Measurements from ENCODE around the gene C17orf100.
A peak's percentile ranks its signal among the peaks of the same experiment; 100 is the strongest.
"Not testable (repeated sequence)": the region's sequence is repeated elsewhere in the genome, so short reads cannot be mapped to it uniquely, and the experiment has no call there.

The C17orf100 gene

GRCh38 chr17:6641247-6641863, 10.2 kb upstream of the C17orf100 start:
- DNase-seq = peak; percentile 37

GRCh38 chr17:6642592-6642991, 9.0 kb upstream of the C17orf100 start:
- no peak for DNase-seq

GRCh38 chr17:6643451-6644125, 8.0 kb upstream of the C17orf100 start:
- no peak for DNase-seq

GRCh38 chr17:6648181-6648580, 3.4 kb upstream of the C17orf100 start:
- DNase-seq = no peak

- DNase-seq = no peak
Measured at GRCh38 chr17:6651919-6652452, 424 bp downstream of the C17orf100 start.

GRCh38 chr17:6654841-6655731, 3.5 kb downstream of the C17orf100 start:
- peak; percentile 59 for DNase-seq

- not testable (repeated sequence) for DNase-seq
Measured at GRCh38 chr17:6655732-6656361, 4.3 kb downstream of the C17orf100 start.

- DNase-seq = not testable (repeated sequence)
Measured at GRCh38 chr17:6656797-6657632, 5.5 kb downstream of the C17orf100 start.

- no peak for DNase-seq
Measured at GRCh38 chr17:6657633-6658287, 6.2 kb downstream of the C17orf100 start.

- DNase-seq = not testable (repeated sequence)
Measured at GRCh38 chr17:6658411-6658810, 6.8 kb downstream of the C17orf100 start.

- DNase-seq = no peak
Measured at GRCh38 chr17:6660101-6660500, 8.5 kb downstream of the C17orf100 start.

GRCh38 chr17:6660805-6661463, 9.4 kb downstream of the C17orf100 start:
- DNase-seq = no peak

GRCh38 chr17:6661464-6661848, 9.9 kb downstream of the C17orf100 start:
- no peak for DNase-seq

- DNase-seq = not testable (repeated sequence)
Measured at GRCh38 chr17:6663200-6663599, 11.6 kb downstream of the C17orf100 start.

GRCh38 chr17:6666077-6666521, 14.5 kb downstream of the C17orf100 start:
- DNase-seq = peak; percentile 51

GRCh38 chr17:6666557-6666956, 15.0 kb downstream of the C17orf100 start:
- no peak for DNase-seq

- no peak for DNase-seq
Measured at GRCh38 chr17:6667516-6667915, 16.0 kb downstream of the C17orf100 start.

- no peak for DNase-seq
Measured at GRCh38 chr17:6668219-6668618, 16.7 kb downstream of the C17orf100 start.

GRCh38 chr17:6668727-6669425, 17.3 kb downstream of the C17orf100 start:
- no peak for DNase-seq
